Lower leg skin (tissue), 3 donors: Measurements from ENCODE around the gene MAGEH1.

Source experiments
- CTCF ChIP-seq, 3 donors: fragments of 450-650 bp; IDR thresholded peaks; one replicate each; pipeline ENCODE4 v1.5.1; 2016; ENCODE audit warnings: antibody characterized with exemption in 3 of 3, mild to moderate bottlenecking in 3 of 3, moderate library complexity in 2 of 3
- POLR2A ChIP-seq, 2 donors: fragments of 450-650 bp; IDR thresholded peaks; one replicate each; pipeline ENCODE4 v1.6.1; 2016 to 2017; ENCODE audit warnings: antibody characterized with exemption in 2 of 2, mild to moderate bottlenecking in 1 of 2, moderate library complexity in 1 of 2

- TF ChIP-seq CTCF (IDR thresholded peaks at IDR 0.05) (no peak), POLR2A (IDR thresholded peaks at IDR 0.05) (no peak)
These were observed 38.2 kb downstream of the MAGEH1 start for GRCh38 chrX:55490121-55490520.
